Measurements from ENCODE around the gene USP33. TPM values are rescaled to one million over a fixed set of nuclear protein-coding genes. Genes with fewer than 3 reads are reported as not detected.

The USP33 gene
- total RNA-seq, 1 donor from 2014 or later: 47.0 TPM

GRCh38 chr1:77672374-77672773 is 87.3 kb downstream of the USP33 start:
- Histone ChIP-seq H3K4me3 (ENCODE audit: low read depth, low read length) (no peak overlapping the region), H3K36me3 (ENCODE audit: control insufficient read depth, insufficient read depth, low read length) (no peaks in the 10 kb centered on the region), H3K27me3 (ENCODE audit: control insufficient read depth, insufficient read depth, low read length) (no peaks in the 10 kb centered on the region)
- DNase-seq (ENCODE audit: low read depth): no peak
- TF ChIP-seq CTCF (IDR thresholded peaks at IDR 0.05; ENCODE audit: insufficient read depth, low read length, poor library complexity, severe bottlenecking): no peak

- H3K27me3 ChIP-seq (ENCODE audit: control insufficient read depth, insufficient read depth, low read length): no peaks in the 10 kb centered on the region
Observed at GRCh38 chr1:77671836-77672235, 87.8 kb downstream of the USP33 start.

GRCh38 chr1:77670330-77670729 is 89.3 kb downstream of the USP33 start:
- no peak for DNase-seq (ENCODE audit: low read depth)
- no peak overlapping the region for H3K4me3 ChIP-seq (ENCODE audit: low read depth, low read length)
- no peaks in the 10 kb centered on the region for H3K36me3 ChIP-seq (ENCODE audit: control insufficient read depth, insufficient read depth, low read length)
- H3K27me3 ChIP-seq (ENCODE audit: control insufficient read depth, insufficient read depth, low read length): no peaks in the 10 kb centered on the region
- no peak for TF ChIP-seq CTCF (IDR thresholded peaks at IDR 0.05; ENCODE audit: insufficient read depth, low read length, poor library complexity, severe bottlenecking)

More at GRCh38 chr1:77671836-77672235, 87.8 kb downstream of the USP33 start:
- DNase-seq (ENCODE audit: low read depth): peak; percentile 4
- Histone ChIP-seq H3K36me3 (ENCODE audit: control insufficient read depth, insufficient read depth, low read length) (no peaks in the 10 kb centered on the region), H3K4me3 (ENCODE audit: low read depth, low read length) (no peak overlapping the region)
- TF ChIP-seq CTCF (IDR thresholded peaks at IDR 0.05; ENCODE audit: insufficient read depth, low read length, poor library complexity, severe bottlenecking): no peak

GRCh38 chr1:77668924-77669449 is 90.7 kb downstream of the USP33 start:
- no peaks in the 10 kb centered on the region for H3K27me3 ChIP-seq (ENCODE audit: control insufficient read depth, insufficient read depth, low read length)
- no peak for TF ChIP-seq CTCF (IDR thresholded peaks at IDR 0.05; ENCODE audit: insufficient read depth, low read length, poor library complexity, severe bottlenecking)
- H3K36me3 ChIP-seq (ENCODE audit: control insufficient read depth, insufficient read depth, low read length): no peaks in the 10 kb centered on the region
- H3K4me3 ChIP-seq (ENCODE audit: low read depth, low read length): no peak overlapping the region
- no peak for DNase-seq (ENCODE audit: low read depth)

- no peaks in the 10 kb centered on the region for H3K27me3 ChIP-seq (ENCODE audit: control insufficient read depth, insufficient read depth, low read length)
- no peak overlapping the region for H3K4me3 ChIP-seq (ENCODE audit: low read depth, low read length)
- TF ChIP-seq CTCF (IDR thresholded peaks at IDR 0.05; ENCODE audit: insufficient read depth, low read length, poor library complexity, severe bottlenecking): no peak
- no peak for DNase-seq (ENCODE audit: low read depth)
- no peaks in the 10 kb centered on the region for H3K36me3 ChIP-seq (ENCODE audit: control insufficient read depth, insufficient read depth, low read length)
Observed at GRCh38 chr1:77664939-77665516, 94.6 kb downstream of the USP33 start.

GRCh38 chr1:77661696-77662095 is 98.0 kb downstream of the USP33 start:
- no peaks in the 10 kb centered on the region for H3K27me3 ChIP-seq (ENCODE audit: control insufficient read depth, insufficient read depth, low read length)
- TF ChIP-seq CTCF (IDR thresholded peaks at IDR 0.05; ENCODE audit: insufficient read depth, low read length, poor library complexity, severe bottlenecking): no peak
- no peak overlapping the region for H3K4me3 ChIP-seq (ENCODE audit: low read depth, low read length)
- H3K36me3 ChIP-seq (ENCODE audit: control insufficient read depth, insufficient read depth, low read length): no peaks in the 10 kb centered on the region
- DNase-seq (ENCODE audit: low read depth): no peak
